ENCODE measurements around the gene SGMS2.

DNA sequence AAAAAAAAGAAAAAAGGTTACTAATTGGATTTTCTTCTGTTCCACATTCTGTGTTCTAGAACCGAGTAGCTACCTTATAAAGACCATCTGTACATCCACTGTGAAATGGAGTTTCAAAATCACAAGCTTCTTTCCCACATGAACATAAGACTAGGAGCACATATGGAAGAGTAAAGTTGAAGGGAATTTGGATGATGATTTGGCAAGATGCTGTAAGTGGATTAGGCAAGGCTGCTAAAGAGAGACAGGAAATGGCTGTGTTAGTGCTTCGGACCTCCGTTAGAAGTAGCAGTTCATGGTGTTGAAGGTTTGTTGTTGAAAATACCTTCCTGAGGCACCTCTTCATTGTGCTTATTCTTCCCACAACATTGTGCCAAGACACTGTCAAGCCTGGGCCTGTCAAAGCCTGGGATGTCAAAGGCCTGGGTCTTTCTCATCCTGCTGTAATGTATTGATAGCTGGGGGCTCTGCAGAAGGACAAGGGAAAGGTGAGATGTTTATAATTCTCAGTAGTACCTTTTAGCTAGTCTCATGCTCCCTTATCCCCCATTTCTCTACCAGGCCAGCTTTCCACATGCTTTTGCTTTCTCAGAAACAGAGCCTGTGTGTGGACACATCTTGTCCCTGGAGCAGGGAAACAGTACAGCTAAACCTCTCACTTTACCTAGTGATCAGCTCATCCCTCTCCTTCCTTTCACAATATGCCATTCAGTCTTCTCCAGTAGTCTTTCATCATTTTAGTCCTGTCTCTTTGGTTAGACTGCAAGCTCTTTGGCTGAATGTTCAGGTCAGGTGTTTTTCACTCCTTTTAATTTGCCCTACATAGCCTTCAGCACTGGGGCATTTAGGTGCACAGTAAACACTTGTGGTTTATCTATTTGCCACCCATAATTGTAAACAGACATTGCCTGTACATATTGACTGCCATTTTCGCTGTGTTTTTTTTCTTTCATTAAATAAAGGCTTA, 68.7 kb downstream of the SGMS2 start:
- TF ChIP-seq, protein P1, sequence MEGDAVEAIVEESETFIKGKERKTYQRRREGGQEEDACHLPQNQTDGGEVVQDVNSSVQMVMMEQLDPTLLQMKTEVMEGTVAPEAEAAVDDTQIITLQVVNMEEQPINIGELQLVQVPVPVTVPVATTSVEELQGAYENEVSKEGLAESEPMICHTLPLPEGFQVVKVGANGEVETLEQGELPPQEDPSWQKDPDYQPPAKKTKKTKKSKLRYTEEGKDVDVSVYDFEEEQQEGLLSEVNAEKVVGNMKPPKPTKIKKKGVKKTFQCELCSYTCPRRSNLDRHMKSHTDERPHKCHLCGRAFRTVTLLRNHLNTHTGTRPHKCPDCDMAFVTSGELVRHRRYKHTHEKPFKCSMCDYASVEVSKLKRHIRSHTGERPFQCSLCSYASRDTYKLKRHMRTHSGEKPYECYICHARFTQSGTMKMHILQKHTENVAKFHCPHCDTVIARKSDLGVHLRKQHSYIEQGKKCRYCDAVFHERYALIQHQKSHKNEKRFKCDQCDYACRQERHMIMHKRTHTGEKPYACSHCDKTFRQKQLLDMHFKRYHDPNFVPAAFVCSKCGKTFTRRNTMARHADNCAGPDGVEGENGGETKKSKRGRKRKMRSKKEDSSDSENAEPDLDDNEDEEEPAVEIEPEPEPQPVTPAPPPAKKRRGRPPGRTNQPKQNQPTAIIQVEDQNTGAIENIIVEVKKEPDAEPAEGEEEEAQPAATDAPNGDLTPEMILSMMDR (CRISPR knock-in tag; IDR thresholded peaks at IDR 0.05) = no peak
- TF ChIP-seq, protein P2, sequence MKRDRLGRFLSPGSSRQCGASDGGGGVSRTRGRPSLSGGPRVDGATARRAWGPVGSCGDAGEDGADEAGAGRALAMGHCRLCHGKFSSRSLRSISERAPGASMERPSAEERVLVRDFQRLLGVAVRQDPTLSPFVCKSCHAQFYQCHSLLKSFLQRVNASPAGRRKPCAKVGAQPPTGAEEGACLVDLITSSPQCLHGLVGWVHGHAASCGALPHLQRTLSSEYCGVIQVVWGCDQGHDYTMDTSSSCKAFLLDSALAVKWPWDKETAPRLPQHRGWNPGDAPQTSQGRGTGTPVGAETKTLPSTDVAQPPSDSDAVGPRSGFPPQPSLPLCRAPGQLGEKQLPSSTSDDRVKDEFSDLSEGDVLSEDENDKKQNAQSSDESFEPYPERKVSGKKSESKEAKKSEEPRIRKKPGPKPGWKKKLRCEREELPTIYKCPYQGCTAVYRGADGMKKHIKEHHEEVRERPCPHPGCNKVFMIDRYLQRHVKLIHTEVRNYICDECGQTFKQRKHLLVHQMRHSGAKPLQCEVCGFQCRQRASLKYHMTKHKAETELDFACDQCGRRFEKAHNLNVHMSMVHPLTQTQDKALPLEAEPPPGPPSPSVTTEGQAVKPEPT (CRISPR knock-in tag; IDR thresholded peaks at IDR 0.05; ENCODE audit: low read depth) = no peak
- no peak for TF ChIP-seq IRF9 (CRISPR knock-in tag; IDR thresholded peaks at IDR 0.05; ENCODE audit: borderline replicate concordance)
- TF ChIP-seq NFRKB (IDR thresholded peaks at IDR 0.05) = no peak
- no peak for TF ChIP-seq ZNF747 (CRISPR knock-in tag; IDR thresholded peaks at IDR 0.05; ENCODE audit: borderline replicate concordance)
- no peak for TF ChIP-seq HMG20A (CRISPR knock-in tag; IDR thresholded peaks at IDR 0.05; ENCODE audit: borderline replicate concordance)
- TF ChIP-seq POLR2A (IDR thresholded peaks at IDR 0.05; ENCODE audit: insufficient read depth in 1 of 2, low read depth in 2 of 2, low read length in 2 of 2) = no peak
- no peak for TF ChIP-seq REST (IDR thresholded peaks at IDR 0.05; ENCODE audit: borderline replicate concordance in 1 of 2, low read depth in 1 of 2, low read length in 2 of 2)
